GM18520 (cell line): ENCODE measurements around the gene MAN1A1.

Experiments
- ATAC-seq: cut with Tn5 transposase; IDR thresholded peaks from one replicate; pipeline ENCODE4 v1.9.1; 2021; ENCODE audit not compliant: unreplicated experiment

The MAN1A1 gene

GRCh38 chr6:119273272-119274196 lies 76.0 kb downstream of the MAN1A1 start:
- ATAC-seq, result no peak

GRCh38 chr6:119270545-119270944 lies 79.0 kb downstream of the MAN1A1 start:
- no peak for ATAC-seq

- no peak for ATAC-seq
These were observed 80.1 kb downstream of the MAN1A1 start for GRCh38 chr6:119269266-119270103.

GRCh38 chr6:119267126-119267905 lies 82.2 kb downstream of the MAN1A1 start:
- ATAC-seq, result no peak

GRCh38 chr6:119264854-119265397 lies 84.6 kb downstream of the MAN1A1 start:
- ATAC-seq, result no peak

- no peak for ATAC-seq
These were observed 86.9 kb downstream of the MAN1A1 start for GRCh38 chr6:119262612-119263011.

- no peak for ATAC-seq
These were observed 87.6 kb downstream of the MAN1A1 start for GRCh38 chr6:119261944-119262284.

GRCh38 chr6:119259027-119259426 lies 90.5 kb downstream of the MAN1A1 start:
- no peak for ATAC-seq

- ATAC-seq, result no peak
These were observed 91.8 kb downstream of the MAN1A1 start for GRCh38 chr6:119257726-119258125.

GRCh38 chr6:119256978-119257462 lies 92.5 kb downstream of the MAN1A1 start:
- no peak for ATAC-seq

- no peak for ATAC-seq
These were observed 93.2 kb downstream of the MAN1A1 start for GRCh38 chr6:119256392-119256791.

- ATAC-seq, result no peak
These were observed 94.1 kb downstream of the MAN1A1 start for GRCh38 chr6:119255492-119255891.

- ATAC-seq, result no peak
These were observed 99.5 kb downstream of the MAN1A1 start for GRCh38 chr6:119250036-119250435.

- no peak for ATAC-seq
These were observed 100.2 kb downstream of the MAN1A1 start for GRCh38 chr6:119249319-119249718.

- ATAC-seq, result no peak
These were observed 102.1 kb downstream of the MAN1A1 start for GRCh38 chr6:119247504-119247903.

- ATAC-seq, result no peak
These were observed 105.9 kb downstream of the MAN1A1 start for GRCh38 chr6:119243657-119244056.

- no peak for ATAC-seq
These were observed 106.5 kb downstream of the MAN1A1 start for GRCh38 chr6:119243037-119243436.

GRCh38 chr6:119241540-119242309 lies 107.8 kb downstream of the MAN1A1 start:
- ATAC-seq, result no peak

GRCh38 chr6:119241111-119241465 lies 108.5 kb downstream of the MAN1A1 start:
- peak; percentile 34 for ATAC-seq
